Urothelium cell line (cell line): Measurements from ENCODE around the gene ITGB8.

Source experiments
- DNase-seq: peaks from one replicate; pipeline ENCODE4 v3.0.0; 2011; ENCODE audit warnings: low spot score, mixed read lengths
- FAIRE-seq: peaks from 2 replicates; lab custom pipeline; 2011; peaks lifted over from hg19 to GRCh38; lab: Jason Lieb, UNC

ITGB8 gene

GRCh38 chr7:20331910-20332813, 1.5 kb downstream of the ITGB8 start:
- FAIRE-seq (no peak), DNase-seq (no peak)

GRCh38 chr7:20338285-20338684, 7.6 kb downstream of the ITGB8 start:
- FAIRE-seq = no peak
- DNase-seq = no peak

GRCh38 chr7:20340839-20341238, 10.1 kb downstream of the ITGB8 start:
- DNase-seq = peak; percentile 52
- FAIRE-seq = no peak

- FAIRE-seq = no peak
- no peak for DNase-seq
Measured at GRCh38 chr7:20343205-20343604, 12.5 kb downstream of the ITGB8 start.

GRCh38 chr7:20343941-20344340, 13.2 kb downstream of the ITGB8 start:
- FAIRE-seq (no peak), DNase-seq (no peak)

GRCh38 chr7:20344396-20344795, 13.7 kb downstream of the ITGB8 start:
- FAIRE-seq = no peak

GRCh38 chr7:20346577-20346976, 15.9 kb downstream of the ITGB8 start:
- DNase-seq (no peak), FAIRE-seq (no peak)

More at GRCh38 chr7:20344396-20344795, 13.7 kb downstream of the ITGB8 start:
- DNase-seq = no peak

- FAIRE-seq (no peak), DNase-seq (no peak)
Measured at GRCh38 chr7:20347680-20348079, 17.0 kb downstream of the ITGB8 start.

- FAIRE-seq = no peak
- DNase-seq = no peak
Measured at GRCh38 chr7:20348125-20348807, 17.6 kb downstream of the ITGB8 start.

GRCh38 chr7:20350518-20350951, 19.8 kb downstream of the ITGB8 start:
- peak; percentile 52 for FAIRE-seq
- no peak for DNase-seq

- DNase-seq (no peak), FAIRE-seq (no peak)
Measured at GRCh38 chr7:20350996-20351692, 20.4 kb downstream of the ITGB8 start.

GRCh38 chr7:20351901-20352300, 21.2 kb downstream of the ITGB8 start:
- FAIRE-seq (no peak), DNase-seq (no peak)

GRCh38 chr7:20352573-20353306, 22.0 kb downstream of the ITGB8 start:
- FAIRE-seq = peak; percentile 86

GRCh38 chr7:20354610-20355528, 24.2 kb downstream of the ITGB8 start:
- no peak for FAIRE-seq
- DNase-seq = no peak

More at GRCh38 chr7:20352573-20353306, 22.0 kb downstream of the ITGB8 start:
- DNase-seq = peak; percentile 86

- no peak for DNase-seq
- no peak for FAIRE-seq
Measured at GRCh38 chr7:20358106-20358505, 27.4 kb downstream of the ITGB8 start.

- FAIRE-seq = no peak
- no peak for DNase-seq
Measured at GRCh38 chr7:20358762-20359282, 28.1 kb downstream of the ITGB8 start.

GRCh38 chr7:20359341-20359963, 28.8 kb downstream of the ITGB8 start:
- FAIRE-seq (no peak), DNase-seq (no peak)

GRCh38 chr7:20362574-20363253, 32.0 kb downstream of the ITGB8 start:
- no peak for FAIRE-seq
- no peak for DNase-seq
